IPS-NIHi7 (cell line): Measurements from ENCODE around the gene HSPG2.
A peak's percentile ranks its signal among the peaks of the same experiment; 100 is the strongest.

ENCODE experiments used
- DNase-seq: peaks from one replicate; pipeline ENCODE4 v3.0.0; 2012; ENCODE audit warnings: mixed read lengths; ENCODE audit errors: extremely low spot score

Gene HSPG2

DNA sequence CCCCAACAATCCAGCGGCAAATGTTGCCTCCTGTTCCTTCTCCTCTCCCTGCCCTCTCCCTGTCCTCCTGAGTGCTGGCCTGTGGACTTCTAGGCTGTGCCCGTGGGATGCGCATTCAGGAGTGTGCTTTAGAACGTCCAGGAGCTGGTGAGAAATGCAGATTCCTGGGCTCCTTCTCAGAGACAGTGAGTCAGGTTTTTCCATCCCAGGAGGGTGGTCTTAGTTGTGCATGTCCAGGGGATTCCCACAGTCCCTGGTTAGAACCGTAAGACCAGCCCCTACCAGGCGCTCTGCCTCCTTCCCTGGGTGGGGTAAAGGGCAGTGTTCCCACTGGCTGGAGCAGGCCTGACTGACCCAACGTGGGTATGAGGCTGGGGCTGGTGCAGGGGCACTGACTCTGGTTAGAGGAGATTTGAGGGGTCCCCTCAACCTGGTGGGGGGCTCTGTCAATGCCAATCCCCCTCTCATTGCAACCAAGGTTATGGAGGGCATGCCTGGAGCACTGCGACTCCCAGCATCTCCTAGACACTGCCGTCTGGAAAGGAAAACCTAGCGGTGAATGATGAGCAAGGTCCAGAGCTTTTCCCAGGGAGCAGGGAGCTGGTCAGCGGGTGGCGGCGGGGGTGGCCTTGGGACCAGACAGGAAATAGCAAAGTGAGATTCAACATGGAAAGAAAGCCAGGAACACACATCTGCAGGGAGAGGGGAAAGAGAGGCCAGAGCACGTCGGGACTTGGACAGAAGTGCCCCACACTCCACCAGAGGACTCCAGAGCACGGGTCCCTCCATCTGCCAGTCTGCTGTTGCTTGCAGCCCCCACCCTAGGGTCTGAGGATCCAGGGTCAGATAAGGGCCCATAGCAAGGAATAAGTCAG lies 38.5 kb downstream of the HSPG2 start:
- no peak for DNase-seq

DNA sequence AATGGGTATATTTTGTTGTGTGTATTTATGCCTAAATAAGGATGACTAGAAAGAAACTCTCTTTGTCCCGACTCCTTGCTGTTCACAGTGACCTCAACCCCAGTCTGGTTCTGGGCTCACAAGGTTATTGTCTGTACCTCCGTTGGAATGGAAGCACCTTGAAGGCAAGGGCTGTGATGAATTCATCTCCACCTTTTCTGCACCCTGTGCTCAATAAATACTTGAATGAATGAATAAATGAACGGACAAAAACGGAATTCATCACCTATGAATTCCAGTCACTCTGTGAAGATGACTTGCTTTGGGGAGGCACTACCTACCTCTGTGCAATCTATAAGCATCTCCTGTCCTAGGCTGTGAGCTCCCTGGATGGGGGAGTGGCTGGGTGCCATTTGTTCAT lies 39.3 kb downstream of the HSPG2 start:
- DNase-seq, result no peak

DNA sequence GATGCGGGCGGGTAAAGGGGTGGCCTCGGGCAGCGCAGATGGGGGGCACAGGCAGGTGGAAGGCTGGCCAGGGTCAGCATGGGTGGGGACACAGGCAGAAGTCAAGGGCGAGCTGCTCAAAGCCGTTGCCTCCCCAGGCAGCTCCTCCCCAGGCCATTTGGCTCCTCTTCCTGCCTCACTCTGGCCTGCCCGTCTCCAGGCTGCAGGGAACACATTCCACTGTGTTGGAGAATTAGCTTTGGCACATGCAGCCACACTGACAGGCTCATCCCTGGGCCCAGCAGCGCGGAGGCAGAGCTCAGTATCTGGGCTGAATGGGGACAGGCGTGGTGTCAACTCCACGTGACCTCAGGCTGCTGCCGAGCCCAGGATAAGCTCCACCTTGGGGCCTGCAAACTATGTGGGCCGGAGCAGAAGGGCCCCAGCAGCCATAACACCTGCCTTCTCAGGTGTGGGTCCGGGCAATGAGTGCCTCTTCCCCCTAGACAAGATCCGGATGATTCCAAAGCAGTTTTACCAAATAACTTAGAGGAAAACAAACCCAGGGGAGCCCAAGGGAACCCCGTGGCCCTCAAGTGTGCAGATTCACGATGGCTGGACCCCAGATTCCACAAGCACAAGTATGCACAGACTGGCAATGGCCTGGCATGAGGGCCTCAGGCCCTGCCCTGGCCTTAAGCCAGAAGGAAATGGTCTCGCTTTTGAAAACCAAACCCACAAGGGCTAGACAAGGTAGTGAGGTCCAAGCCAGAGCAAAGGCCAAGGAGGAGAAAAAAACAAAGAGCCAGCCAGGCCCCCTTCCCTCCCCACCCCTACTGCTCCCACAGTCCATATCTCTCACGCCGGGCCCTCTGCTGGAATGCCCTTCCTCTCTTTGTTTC lies 40.2 kb downstream of the HSPG2 start:
- peak; percentile 36 for DNase-seq

DNA sequence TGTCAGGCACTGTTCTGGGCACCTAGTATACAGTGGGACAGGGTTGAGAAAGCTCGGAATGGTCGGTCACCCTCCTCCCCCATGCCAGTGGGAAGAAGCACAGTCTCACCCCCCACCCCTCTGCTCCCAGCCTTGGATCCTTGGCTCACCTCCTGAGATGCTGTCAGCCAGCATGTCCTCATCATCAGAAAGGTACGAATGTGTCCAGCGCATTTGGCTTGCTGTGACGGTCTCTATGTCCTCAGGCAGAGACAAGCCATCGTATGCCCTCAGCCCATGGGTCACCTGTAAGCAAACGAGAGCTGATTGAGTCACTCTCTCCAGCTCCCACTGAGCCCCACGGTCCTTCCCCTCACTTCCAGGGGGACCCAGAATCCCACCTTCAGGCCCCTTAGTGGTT lies 41.1 kb downstream of the HSPG2 start:
- no peak for DNase-seq

DNA sequence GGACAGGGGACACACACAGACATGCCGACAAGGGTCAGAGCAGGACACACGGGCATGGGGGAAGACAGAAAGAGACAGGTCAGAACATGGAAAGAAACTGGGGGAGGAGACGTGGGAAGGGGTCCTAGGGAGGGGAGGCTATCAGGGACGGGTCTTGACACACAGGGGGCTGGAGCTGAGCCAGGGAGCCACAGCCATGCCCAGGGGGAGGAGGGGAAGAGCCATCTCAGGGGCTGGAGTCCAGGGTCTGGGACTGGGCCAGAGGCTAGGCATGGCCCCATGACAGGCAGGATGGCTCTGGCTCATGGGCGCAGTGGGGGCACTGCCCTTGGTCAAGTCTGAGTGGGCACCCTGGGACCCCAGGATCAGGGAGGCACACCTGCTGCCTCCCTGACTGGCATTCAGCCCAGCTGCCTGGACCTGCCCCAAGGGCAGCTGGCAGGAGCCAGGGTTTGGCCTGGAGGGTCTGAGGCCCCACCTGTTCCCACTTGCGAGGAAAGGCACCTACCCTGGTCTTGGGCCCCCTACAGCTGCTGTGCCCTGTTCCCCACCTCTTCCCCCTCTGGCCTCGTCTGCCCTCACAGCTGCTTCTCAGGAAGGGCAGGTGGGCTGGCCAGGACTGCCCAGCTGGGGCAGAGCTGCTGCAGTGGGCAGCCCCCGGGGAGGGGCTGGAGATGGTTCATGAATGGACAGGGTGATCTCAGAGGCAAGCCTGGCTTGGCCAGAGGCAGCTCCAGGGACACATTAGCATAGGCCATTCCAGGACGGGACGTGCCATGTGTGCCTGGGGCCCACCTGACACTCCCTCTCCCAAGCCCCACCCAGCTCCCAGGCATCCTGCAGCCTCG lies 42.9 kb downstream of the HSPG2 start:
- DNase-seq, result no peak

DNA sequence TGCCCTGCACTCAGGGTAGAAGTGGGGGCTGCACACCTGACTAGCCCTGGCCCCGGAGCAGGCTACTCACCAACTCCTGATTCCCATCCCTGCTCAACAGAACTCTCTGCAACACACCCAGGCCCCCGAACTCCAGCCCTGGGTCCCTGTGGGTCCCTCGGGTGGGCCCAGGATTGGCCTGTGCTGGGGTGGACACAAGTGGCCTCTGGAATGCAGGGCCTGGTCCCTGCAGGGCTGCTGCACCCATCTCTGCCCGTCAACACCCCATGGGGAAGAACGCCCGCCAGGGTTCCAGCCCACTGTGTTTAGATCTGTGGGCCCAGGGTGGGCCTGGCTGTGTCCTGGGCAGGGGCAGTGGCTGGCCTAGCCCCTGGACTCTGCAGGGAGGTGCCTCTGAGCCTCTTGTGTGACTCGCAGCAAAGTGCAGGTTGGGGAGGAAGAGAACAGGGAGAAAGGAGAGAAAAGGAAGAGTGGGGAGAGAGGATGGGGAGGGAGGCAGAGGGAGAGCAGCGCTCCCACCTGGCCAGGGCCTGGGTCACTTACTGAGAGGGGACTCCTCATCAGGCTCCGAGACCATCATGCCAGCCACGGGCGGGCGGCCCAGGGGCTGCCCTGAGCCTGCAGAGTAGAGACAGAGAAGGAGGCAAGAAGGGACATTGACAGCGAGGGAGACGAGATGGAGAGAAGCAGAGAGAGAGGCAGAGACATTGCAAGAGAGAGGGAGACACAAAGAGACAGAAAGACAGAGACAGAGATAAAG lies 43.9 kb downstream of the HSPG2 start:
- DNase-seq, result no peak

- no peak for DNase-seq
These were observed 45.3 kb downstream of the HSPG2 start for GRCh38 chr1:21891621-21892479.

DNA sequence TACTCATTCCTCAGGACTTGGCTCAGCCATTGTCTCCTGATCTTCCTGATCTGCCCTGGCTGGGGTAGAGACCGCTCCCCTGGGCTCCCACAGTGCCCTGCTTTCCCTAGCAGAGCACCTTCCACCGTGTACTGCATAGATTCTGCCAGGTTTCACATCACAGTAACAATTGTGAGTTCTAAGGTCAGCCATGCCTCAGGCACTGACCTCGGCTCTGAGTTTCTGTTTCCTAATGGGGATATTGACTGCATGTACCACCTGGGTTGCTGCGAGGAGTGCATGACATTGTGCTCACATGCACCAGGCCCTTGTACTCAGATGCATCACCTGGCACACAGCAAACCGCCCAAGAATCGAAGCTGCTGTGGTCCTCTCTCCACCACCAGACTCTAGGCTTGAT lies 46.0 kb downstream of the HSPG2 start:
- DNase-seq, result no peak

DNA sequence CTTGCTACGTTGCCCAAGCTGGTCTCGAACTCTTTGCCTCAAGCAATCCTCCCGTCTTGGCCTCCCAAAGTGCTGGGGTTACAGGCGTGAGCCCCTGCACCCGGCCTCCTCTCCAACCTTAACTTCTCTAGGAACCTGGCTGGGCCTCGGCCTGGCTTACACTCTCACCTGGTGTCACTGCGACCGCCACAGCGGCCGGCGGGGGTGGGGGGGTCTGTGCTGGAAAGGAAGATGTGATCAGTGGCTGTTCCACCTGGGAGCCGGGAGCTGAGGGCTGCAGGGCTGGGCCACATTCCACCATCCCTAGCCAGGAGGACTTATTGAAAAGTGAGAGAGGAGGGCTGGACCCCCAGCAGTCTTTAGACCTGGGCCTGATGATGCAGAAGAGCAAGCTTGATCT lies 48.6 kb downstream of the HSPG2 start:
- no peak for DNase-seq

GRCh38 chr1:21887796-21888195 lies 49.3 kb downstream of the HSPG2 start:
- DNase-seq, result no peak

DNA sequence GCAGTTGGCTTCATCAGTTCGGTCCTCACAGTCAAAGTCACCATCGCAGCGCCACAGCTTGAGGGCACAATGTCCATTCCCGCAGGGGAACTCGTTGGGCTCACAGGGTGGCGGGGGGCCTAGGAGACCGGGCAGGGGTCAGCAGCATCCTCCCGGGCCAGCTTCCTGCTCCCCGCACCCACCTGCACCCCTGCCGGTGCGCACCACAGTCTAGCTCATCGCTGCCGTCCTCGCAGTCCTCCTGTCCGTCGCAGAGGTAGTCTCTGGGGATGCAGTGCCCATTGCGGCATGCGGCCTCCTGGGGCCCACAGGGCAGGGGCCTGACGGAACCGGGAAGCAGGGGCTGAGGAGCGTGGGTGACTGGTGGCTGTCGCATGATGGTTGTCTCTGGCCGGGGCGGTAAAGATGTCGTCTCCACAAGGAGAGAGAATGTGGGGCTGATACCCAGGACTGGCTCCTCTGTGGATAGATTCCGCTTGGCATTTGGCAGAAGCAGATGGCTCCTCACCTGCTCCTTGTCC lies 49.8 kb downstream of the HSPG2 start:
- no peak for DNase-seq

GRCh38 chr1:21886486-21887215 lies 50.5 kb downstream of the HSPG2 start:
- DNase-seq, result no peak

DNA sequence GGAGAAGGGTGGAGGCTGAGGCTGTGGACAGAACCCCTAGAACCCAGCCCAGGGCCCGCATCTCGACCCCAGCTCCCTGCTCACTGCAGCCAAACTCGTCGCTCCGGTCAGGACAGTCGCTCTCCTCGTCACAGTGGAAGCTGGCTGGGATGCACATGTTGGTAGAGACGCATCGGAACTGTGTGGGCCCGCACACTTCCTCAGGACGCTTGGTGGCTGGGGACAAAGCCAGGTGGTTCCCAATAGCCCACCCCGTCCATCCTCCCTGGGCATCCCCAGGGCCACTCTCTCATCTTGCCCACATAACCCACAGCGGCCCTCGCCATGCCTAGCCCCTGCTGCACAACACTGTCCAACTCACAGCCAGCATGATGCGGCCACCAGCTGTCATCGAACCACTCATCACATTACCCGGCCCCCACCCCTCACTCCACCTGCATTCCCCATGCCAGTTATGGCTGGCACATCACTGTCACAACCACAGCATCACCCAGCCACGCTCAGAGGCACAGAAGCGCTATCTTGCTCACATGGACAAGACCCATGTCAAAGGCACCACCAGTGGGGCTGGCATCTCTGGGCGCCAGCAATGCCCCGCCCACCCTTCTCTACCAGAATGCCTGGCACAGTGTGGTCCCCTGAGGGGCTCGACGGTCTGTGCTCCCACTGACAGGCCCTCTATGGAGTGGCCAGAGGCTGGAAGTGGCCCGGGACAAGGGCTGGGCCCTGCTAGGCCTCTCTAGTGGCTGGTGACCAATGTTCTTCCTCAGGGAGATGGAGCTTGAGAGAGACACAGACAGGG lies 51.7 kb downstream of the HSPG2 start:
- no peak for DNase-seq

DNA sequence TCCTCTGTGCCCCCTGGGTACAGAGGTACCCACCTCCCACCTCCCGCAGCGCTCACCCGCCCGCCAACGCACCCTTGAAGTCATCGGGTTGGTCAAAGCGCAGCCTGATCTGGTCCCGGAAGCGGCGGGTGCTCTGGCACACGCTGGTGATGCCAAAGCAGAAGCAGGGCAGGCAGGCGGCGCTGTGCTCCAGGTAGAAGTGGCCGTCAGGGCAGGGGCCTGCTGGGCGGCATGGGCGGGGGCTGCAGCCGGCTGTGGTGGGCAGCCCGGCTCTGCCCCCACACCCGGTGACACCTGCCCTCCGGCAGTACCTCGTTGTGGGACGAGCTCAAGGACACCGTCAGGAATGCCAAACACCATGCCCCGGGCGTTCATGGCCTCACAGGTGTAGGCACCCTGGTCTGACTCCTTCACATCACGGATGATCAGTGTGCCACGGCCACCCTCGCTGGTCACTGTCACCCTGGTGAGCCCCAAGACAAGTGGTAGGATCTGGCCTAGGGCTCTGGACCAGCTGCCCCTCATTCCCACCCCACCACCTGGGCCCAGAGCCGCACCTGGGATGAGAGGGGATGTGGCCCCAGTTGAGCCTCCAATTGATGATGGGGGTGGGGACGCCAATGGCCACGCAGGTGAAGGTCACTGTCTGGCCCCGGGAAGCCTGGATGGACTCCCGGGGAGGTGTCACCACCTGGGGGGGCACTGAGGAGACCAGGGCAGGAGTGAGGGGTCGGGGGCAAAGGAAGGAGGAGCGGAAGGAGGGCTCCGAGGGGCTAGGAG lies 52.5 kb downstream of the HSPG2 start:
- DNase-seq, result no peak

GRCh38 chr1:21882721-21883415 lies 54.2 kb downstream of the HSPG2 start:
- DNase-seq, result no peak

- no peak for DNase-seq
These were observed 55.9 kb downstream of the HSPG2 start for GRCh38 chr1:21881250-21881649.

DNA sequence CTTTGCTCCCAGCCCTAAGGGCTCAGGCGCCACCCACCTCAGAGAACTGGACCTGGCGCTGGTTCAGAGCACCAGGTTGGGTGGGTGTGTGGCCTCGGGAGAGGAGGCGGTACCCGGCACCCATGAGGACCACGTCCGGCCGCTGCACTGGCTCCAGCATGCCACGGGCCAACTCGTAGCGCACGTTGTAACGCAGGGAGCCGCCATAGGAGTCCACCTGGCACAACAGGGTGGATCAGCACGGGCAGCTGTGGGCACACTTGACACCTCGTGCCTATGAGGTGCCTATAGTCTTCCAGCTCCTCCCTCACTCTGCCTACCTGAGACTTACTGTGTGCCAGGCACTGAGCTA lies 56.5 kb downstream of the HSPG2 start:
- DNase-seq, result no peak
